H1 (cell line): Measurements from ENCODE around the gene ACTR1A. TPM values are rescaled to one million over a fixed set of nuclear protein-coding genes. Genes with fewer than 3 reads are reported as not detected.
A peak's percentile ranks its signal among the peaks of the same experiment; 100 is the strongest.

Experiments
- CTCF ChIA-PET: fragments of 300-600 bp; sonication (Branson Sonifier 250); formaldehyde crosslinking; loops from one replicate; lab custom pipeline; 2021; ENCODE audit not compliant: partially characterized antibody; lab: Charles Lee
- POLR2A ChIA-PET: fragments of 300-600 bp; sonication (Branson Sonifier 250); formaldehyde crosslinking; loops from one replicate; lab custom pipeline; 2021; ENCODE audit warnings: inconsistent platforms; ENCODE audit not compliant: partially characterized antibody; lab: Charles Lee
- DNase-seq, 2 experiments: peaks; one replicate each; pipeline versions ENCODE4 v3.0.0 to v3.0.0-alpha.2; 2010 to 2022; ENCODE audit warnings: low spot score in 2 of 2, low read depth in 1 of 2, mixed read lengths in 1 of 2
- FAIRE-seq: peaks from 2 replicates; lab custom pipeline; 2011; peaks lifted over from hg19 to GRCh38; lab: Jason Lieb, UNC
- H2AFZ ChIP-seq: 2 replicates; pipeline ENCODE4 v1.8.1; 2012; ENCODE audit warnings: low read length, inconsistent platforms
- H2AK5ac ChIP-seq: 2 replicates; pipeline ENCODE4 v1.6.1; 2013; ENCODE audit warnings: low read depth, low read length
- H2BK120ac ChIP-seq: replicated peaks from 2 replicates; pipeline ENCODE3; 2013; ENCODE audit warnings: low read depth, low read length, inconsistent platforms
- H2BK12ac ChIP-seq: 2 replicates; pipeline ENCODE4 v1.6.1; 2013; ENCODE audit warnings: low read depth, low read length
- H2BK15ac ChIP-seq: 2 replicates; pipeline ENCODE4 v1.6.1; 2013; ENCODE audit warnings: low read length
- H2BK20ac ChIP-seq: 2 replicates; pipeline ENCODE4 v1.6.1; 2013; ENCODE audit warnings: low read length
- H2BK5ac ChIP-seq: 2 replicates; pipeline ENCODE4 v1.6.1; 2013; ENCODE audit warnings: low read depth, low read length
- H3K14ac ChIP-seq: 2 replicates; pipeline ENCODE4 v1.6.1; 2013; ENCODE audit warnings: inconsistent platforms; ENCODE audit not compliant: insufficient read length
- H3K18ac ChIP-seq: 2 replicates; pipeline ENCODE4 v1.6.1; 2013; ENCODE audit warnings: low read length; ENCODE audit errors: extremely low read depth
- H3K23ac ChIP-seq: 2 replicates; pipeline ENCODE4 v1.6.1; 2013; ENCODE audit warnings: inconsistent platforms; ENCODE audit not compliant: insufficient read length
- H3K23me2 ChIP-seq: 2 replicates; pipeline ENCODE4 v1.6.1; 2013; ENCODE audit warnings: low read depth, low read length
- H3K27ac ChIP-seq: 2 replicates; pipeline ENCODE4 v1.6.1; 2011; ENCODE audit warnings: low read depth, low read length, inconsistent platforms
- H3K27me3 ChIP-seq, 4 experiments: replicated peaks in 1 of 4; 1 replicate in 1 of 4; 2 replicates in 3 of 4; pipeline versions ENCODE4 v1.6.1 to v1.8.1; 2011 to 2013; ENCODE audit warnings: low read length in 3 of 4, mild to moderate bottlenecking in 3 of 4, inconsistent platforms in 2 of 4, mixed read lengths in 2 of 4, moderate library complexity in 1 of 4; ENCODE audit not compliant: control insufficient read depth in 3 of 4, insufficient read depth in 3 of 4; ENCODE audit errors: extremely low read depth in 1 of 4
- H3K36me3 ChIP-seq, 4 experiments: 2 replicates each; pipeline versions ENCODE4 v1.6.1 to v1.8.1; 2011 to 2013; ENCODE audit warnings: mild to moderate bottlenecking in 4 of 4, low read length in 3 of 4, moderate library complexity in 2 of 4, control low read depth in 1 of 4, inconsistent platforms in 1 of 4; ENCODE audit not compliant: insufficient read depth in 4 of 4, control insufficient read depth in 2 of 4
- H3K4ac ChIP-seq: replicated peaks from 2 replicates; pipeline ENCODE3; 2013; ENCODE audit warnings: low read length, low read depth, mixed read lengths, inconsistent platforms; ENCODE audit not compliant: insufficient read length
- H3K4me1 ChIP-seq, 4 experiments: replicated peaks in 1 of 4; 1 replicate in 1 of 4; 2 replicates in 3 of 4; pipeline versions ENCODE4 v1.6.1 to v1.8.1; 2011 to 2013; ENCODE audit warnings: low read length in 3 of 4, inconsistent platforms in 2 of 4, mixed read lengths in 1 of 4; ENCODE audit not compliant: insufficient read depth in 4 of 4, control insufficient read depth in 3 of 4
- H3K4me2 ChIP-seq, 2 experiments: 2 replicates each; pipeline versions ENCODE4 v1.6.1 to v1.8.1; 2011 to 2013; ENCODE audit warnings: low read depth in 2 of 2, low read length in 2 of 2, control low read depth in 1 of 2, inconsistent platforms in 1 of 2, mild to moderate bottlenecking in 1 of 2; ENCODE audit not compliant: insufficient read depth in 1 of 2
- H3K4me3 ChIP-seq, 4 experiments: fragments of 200-600, 300-600 bp in 1 of 4; sonication (generic), shearing (Covaris generic), sonication (Bioruptor Twin) in 1 of 4; 2 replicates each; pipeline versions ENCODE4 v1.5.1 to v1.8.1; 2011 to 2016; ENCODE audit warnings: low read length in 4 of 4, low read depth in 3 of 4, control low read depth in 2 of 4, inconsistent platforms in 2 of 4, mild to moderate bottlenecking in 2 of 4, mixed read lengths in 1 of 4, moderate library complexity in 1 of 4; ENCODE audit not compliant: insufficient read depth in 2 of 4; ENCODE audit errors: extremely low read depth in 1 of 4
- H3K56ac ChIP-seq: replicated peaks from 2 replicates; pipeline ENCODE3; 2013; ENCODE audit warnings: low read depth, mild to moderate bottlenecking, mixed read lengths, low read length, inconsistent platforms; ENCODE audit not compliant: insufficient read length
- H3K79me1 ChIP-seq: 2 replicates; pipeline ENCODE4 v1.6.1; 2013; ENCODE audit warnings: low read depth, low read length, control low read depth
- H3K79me2 ChIP-seq, 2 experiments: 2 replicates each; pipeline versions ENCODE4 v1.6.1 to v1.8.1; 2012 to 2013; ENCODE audit warnings: low read length in 2 of 2, mild to moderate bottlenecking in 2 of 2, inconsistent platforms in 1 of 2; ENCODE audit not compliant: insufficient read depth in 2 of 2, control insufficient read depth in 1 of 2
- H3K9ac ChIP-seq, 4 experiments: replicated peaks in 1 of 4; 1 replicate in 1 of 4; 2 replicates in 3 of 4; pipeline versions ENCODE4 v1.6.1 to v1.8.1; 2011 to 2013; ENCODE audit warnings: low read depth in 3 of 4, low read length in 3 of 4, control low read depth in 2 of 4, mild to moderate bottlenecking in 2 of 4, moderate library complexity in 2 of 4, inconsistent platforms in 1 of 4; ENCODE audit errors: extremely low read depth in 1 of 4
- H3K9me3 ChIP-seq, 2 experiments: 2 replicates each; pipeline versions ENCODE4 v1.6.1 to v1.8.1; 2012 to 2013; ENCODE audit warnings: mild to moderate bottlenecking in 2 of 2, moderate library complexity in 2 of 2, control low read depth in 1 of 2, inconsistent platforms in 1 of 2, low read depth in 1 of 2, low read length in 1 of 2, mixed read lengths in 1 of 2; ENCODE audit not compliant: insufficient read depth in 2 of 2
- H4K20me1 ChIP-seq, 2 experiments: replicated peaks in 1 of 2; 2 replicates each; pipeline versions ENCODE3 to v1.8.1; 2011 to 2013; ENCODE audit warnings: inconsistent platforms in 2 of 2, low read length in 2 of 2, mild to moderate bottlenecking in 1 of 2; ENCODE audit not compliant: insufficient read depth in 2 of 2, control insufficient read depth in 1 of 2
- H4K5ac ChIP-seq: 2 replicates; pipeline ENCODE4 v1.6.1; 2013; ENCODE audit warnings: low read length, low read depth, mixed read lengths, inconsistent platforms; ENCODE audit not compliant: insufficient read length
- H4K8ac ChIP-seq: 2 replicates; pipeline ENCODE4 v1.8.0; 2013; ENCODE audit warnings: mild to moderate bottlenecking, moderate library complexity, low read length, inconsistent platforms; ENCODE audit not compliant: insufficient read depth; ENCODE audit errors: extremely low read depth
- H4K91ac ChIP-seq: replicated peaks from 2 replicates; pipeline ENCODE3; 2013; ENCODE audit warnings: low read length, mixed read lengths, inconsistent platforms; ENCODE audit not compliant: insufficient read length
- CEBPB ChIP-seq: IDR thresholded peaks from 2 replicates; pipeline ENCODE4 v1.6.1; 2012; ENCODE audit warnings: low read depth, low read length
- HDAC6 ChIP-seq: IDR thresholded peaks from one replicate; pipeline ENCODE4 v1.7.1; 2012; ENCODE audit warnings: low read depth, mild to moderate bottlenecking, inconsistent platforms, low read length, moderate library complexity
- JUND ChIP-seq: IDR thresholded peaks from 2 replicates; pipeline ENCODE4 v1.6.1; 2011; ENCODE audit warnings: mild to moderate bottlenecking, improper control_type of control experiment, low read length
- SAP30 ChIP-seq: fragments of 300-600 bp; sonication (generic); IDR thresholded peaks from 2 replicates; pipeline ENCODE4 v1.7.1; 2012; ENCODE audit warnings: low read length, moderate library complexity, mild to moderate bottlenecking, inconsistent platforms; ENCODE audit not compliant: insufficient read depth, insufficient replicate concordance
- WGBS, 2 experiments: shearing (Covaris generic) in 1 of 2; methylation state at CpG; one replicate each; pipeline versions ENCODE4 v1.1.6 to v1.1.7; 2013 to 2015; ENCODE audit warnings: low lambda C conversion rate in 2 of 2, mixed read lengths in 2 of 2, inconsistent platforms in 1 of 2, low coverage in 1 of 2, missing lambda C conversion rate in 1 of 2; ENCODE audit not compliant: insufficient replicate concordance in 2 of 2, insufficient coverage in 1 of 2, insufficient read length in 1 of 2; ENCODE audit errors: extremely low coverage in 1 of 2, missing lambda C conversion rate in 1 of 2; 5-methylcytosine and 5-hydroxymethylcytosine counted together
- polyA plus RNA-seq, 7 experiments: library from polyadenylated mRNA; depleted of rRNA in 3 of 7; stranded (reverse) in 5 of 7; unstranded in 2 of 7; fragments of >200 nt in 5 of 7; fragments of 200-250 nt in 2 of 7; gene quantifications; 1 replicate in 5 of 7; 2 replicates in 1 of 7; 4 replicates in 1 of 7; pipeline versions ENCODE4 v1.2.1 to v1.2.3, GENCODE V29; 2011 to 2013; ENCODE audit warnings: missing spikeins in 2 of 7, mixed read lengths in 2 of 7
- total RNA-seq: library from RNA; stranded (reverse); fragmentation: NEBNext Ultra II Directional; extraction: Animal tissue kit (Norgen Biotek cat#: 25700); gene quantifications from 2 replicates; pipeline ENCODE4 v1.2.1, GENCODE V29; 2021

Gene ACTR1A
- total and polyA plus RNA-seq, 2 of the 8 experiments (the other 6 are each of a cell fraction or from before 2014, with no cell fraction given), result 78.6 to 86.3 TPM

DNA sequence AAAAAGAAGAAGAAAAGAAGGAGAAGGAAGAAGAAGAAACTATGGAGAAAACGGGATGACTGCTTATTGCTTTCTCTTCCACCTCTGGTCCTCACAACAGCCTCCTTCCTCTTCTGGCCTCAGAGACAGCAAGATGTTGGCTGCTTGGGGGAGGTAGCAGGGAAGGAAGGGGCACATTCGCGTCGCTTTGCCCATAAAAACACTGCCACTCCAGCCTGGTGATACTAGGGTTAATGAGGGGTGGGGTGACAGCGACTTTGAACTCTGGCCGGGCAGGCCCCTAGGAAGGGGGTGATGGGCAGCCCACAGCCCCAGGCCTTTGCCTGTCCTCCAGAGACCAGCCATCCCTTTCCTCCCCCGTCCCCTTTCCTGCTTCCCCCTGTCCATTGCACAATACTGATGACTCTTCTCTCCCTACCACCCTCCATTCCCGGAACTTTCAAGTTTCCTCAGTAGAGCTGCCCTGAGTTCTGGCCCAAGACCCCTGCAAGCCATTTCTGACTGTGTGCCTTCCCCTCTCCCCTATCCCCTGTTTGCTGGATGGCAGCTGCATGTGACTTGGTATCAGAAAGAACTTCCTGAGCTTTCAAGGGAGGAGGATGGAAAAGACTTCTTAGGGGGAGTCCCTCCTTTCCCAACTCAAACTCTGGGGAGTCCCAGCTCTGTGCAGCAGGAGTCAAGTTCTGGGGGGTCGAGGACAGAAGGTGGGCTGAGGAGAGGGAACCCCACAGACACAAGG is 67.9 kb downstream of the ACTR1A start:
- Histone ChIP-seq H2BK15ac (no peak overlapping the region), H4K5ac (no peak overlapping the region), H3K79me2 (no peaks in the 10 kb centered on the region; a peak in 1 of 4 replicates), H3K4me3 (peak overlapping the region in 2 of 4 experiments; percentile 2 to 52; a peak in 1 of 8 replicates), H4K8ac (no peak overlapping the region), H3K27ac (no peak overlapping the region), H3K4me1 (peaks cover 0 to 18% (median 13%) of the 10 kb centered on the region in 4 experiments; a peak in 6 of 7 replicates), H3K14ac (no peak overlapping the region), H3K79me1 (no peaks in the 10 kb centered on the region), H3K18ac (no peak overlapping the region), H3K9ac (no peak overlapping the region), H4K20me1 (no peaks in the 10 kb centered on the region), H3K9me3 (no peaks in the 10 kb centered on the region), H2BK12ac (no peak overlapping the region), H3K56ac (no peak overlapping the region), H2BK20ac (no peak overlapping the region), H2AFZ (no peak overlapping the region), H2AK5ac (0 out of 2 replicates have a peak overlapping the region, but pooled peaks have one; percentile 24), H3K36me3 (no peaks in the 10 kb centered on the region; a peak in 1 of 8 replicates), H3K23ac (no peak overlapping the region), H3K23me2 (peaks cover 9% of the 10 kb centered on the region), H2BK120ac (no peak overlapping the region), H3K27me3 (peaks cover 13 to 37% (median 34%) of the 10 kb centered on the region in 4 experiments), H3K4me2 (peak overlapping the region; percentile 62 to 74), H4K91ac (no peak overlapping the region)
- CTCF ChIA-PET, result interaction anchor here (1.0 to 7.5 kb wide), 11 partner anchors 8 to 51 kb away, joined by 4 to 40 read pairs (median 8); partner anchors contain the start of genes C10orf95, FBXL15 and NFKB2
- 26% methylated on average over 7 of the region's 9 CpGs; no CpG with 5 or more reads in 1 of the 2 experiments for WGBS, 2 experiments
- POLR2A ChIA-PET, result interaction anchor here (0.6 to 9.0 kb wide), 5 partner anchors 13 to 211 kb away, joined by 3 to 75 read pairs (median 23); partner anchors contain the start of genes C10orf95 and FBXL15
- FAIRE-seq (no peak), DNase-seq (no peak)
- TF ChIP-seq HDAC6, result no peak
- peak; percentile 77 for TF ChIP-seq CEBPB
- no peak for TF ChIP-seq JUND
- TF ChIP-seq SAP30, result no peak
- TF ChIP-seq, all 59 proteins: peak for 1
- H2BK5ac ChIP-seq, result no peak overlapping the region
- no peak overlapping the region for H3K4ac ChIP-seq
